Islet precursor cell (in vitro differentiated cells): ENCODE data around the gene ADAT1.
"Not testable (repeated sequence)": the region's sequence is repeated elsewhere in the genome, so short reads cannot be mapped to it uniquely, and the experiment has no call there.

Experiments
- DNase-seq: peaks from one replicate; pipeline ENCODE4 v3.0.0-alpha.2; 2018

The ADAT1 gene

DNA sequence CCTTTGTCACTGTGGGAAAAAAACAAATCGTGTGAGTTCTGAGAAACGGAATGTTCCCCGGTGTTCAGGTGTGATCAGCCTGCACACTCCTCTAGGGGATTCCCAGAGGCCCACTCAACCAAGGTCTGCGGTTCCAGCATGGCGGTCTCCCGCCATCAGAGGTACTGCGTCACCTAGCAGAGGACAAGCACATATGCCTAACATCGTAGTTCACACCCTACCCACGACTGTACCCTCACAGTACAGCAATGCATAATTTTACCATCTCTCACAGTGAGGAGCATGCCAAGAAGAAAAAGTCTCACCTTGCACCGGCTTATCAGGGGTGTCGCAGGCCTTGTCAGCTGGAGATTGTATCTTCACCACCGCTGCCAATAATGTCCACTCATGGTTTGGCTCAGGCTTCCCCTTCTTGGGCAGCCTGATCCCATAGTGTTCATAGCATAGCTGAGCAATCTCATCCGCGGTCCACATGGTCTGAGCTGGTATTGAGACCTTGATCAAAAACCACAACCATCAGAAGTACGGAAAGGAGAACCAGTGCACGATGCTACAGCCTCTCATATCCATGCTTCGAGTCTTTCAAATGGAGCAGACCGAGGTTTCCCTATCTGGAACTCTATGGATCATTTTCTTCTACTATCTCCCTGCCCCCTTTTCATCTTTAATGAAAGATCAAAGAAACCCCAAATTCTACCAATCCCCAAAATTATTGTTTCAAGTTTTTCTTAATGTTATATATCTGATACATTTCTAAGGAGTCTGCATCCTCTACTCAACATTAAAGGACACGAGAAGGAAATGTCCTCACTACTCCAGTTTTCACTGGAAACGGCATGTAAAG lies 2.5 kb downstream of the ADAT1 start:
- no peak for DNase-seq

DNA sequence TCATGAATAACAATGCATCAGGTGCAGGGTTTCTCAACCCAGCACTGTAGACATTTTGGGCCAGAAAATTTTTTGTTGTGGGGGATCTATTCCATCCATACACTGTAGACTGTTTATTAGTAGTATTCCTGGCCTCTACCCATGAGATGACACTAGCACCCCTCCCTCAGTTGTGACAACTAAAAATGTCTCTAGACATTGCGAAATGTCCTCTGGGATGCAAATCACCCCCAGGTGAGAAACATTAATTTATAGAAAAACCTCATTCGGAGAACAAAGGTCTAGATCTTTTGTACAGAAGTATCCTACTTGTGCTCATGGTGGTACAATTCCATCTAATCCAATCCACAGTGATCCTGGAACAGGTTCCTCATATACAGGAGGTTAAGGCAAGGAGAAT lies 4.3 kb downstream of the ADAT1 start:
- no peak for DNase-seq

DNA sequence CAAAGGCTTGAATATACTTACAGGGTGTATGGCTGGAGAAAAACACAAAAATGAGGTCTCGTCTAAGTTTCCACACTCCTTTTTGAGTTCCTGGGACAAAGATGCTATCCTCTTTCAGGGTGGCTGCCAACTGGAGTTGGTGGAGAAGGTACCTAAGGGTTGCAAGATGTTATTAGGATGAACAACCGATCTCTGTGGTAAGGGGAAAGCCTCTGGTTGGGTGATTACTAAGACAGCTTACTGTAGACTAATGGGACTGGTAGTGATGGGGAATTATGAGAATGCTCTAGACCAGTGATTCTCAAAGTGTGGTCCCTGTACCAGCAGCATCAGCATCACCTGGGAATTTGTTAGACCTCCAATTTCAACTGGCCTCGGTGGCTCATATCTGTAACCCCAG lies 6.0 kb downstream of the ADAT1 start:
- no peak for DNase-seq

DNA sequence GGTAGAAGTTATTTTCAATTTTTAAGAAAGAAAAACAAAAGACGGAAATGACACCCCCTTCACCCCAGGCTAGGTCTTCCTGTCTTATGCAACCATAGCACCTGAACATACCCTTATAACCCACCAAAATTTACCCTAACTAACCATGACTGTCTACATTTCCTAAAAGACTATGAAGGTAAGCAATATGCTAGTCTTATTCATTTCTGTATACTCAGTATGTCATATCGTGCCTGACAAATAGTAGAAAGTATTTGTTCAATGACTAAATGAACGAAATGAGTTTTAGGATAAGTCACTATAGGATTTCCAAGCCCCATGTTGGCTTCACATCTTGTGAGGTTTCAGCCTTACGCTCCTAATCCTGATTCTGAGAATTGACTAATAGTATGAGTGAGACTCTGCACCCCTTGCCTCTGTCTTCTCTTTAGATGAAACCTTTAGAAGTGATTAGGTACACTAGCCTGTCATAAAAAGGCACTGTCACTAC lies 6.5 kb downstream of the ADAT1 start:
- DNase-seq = no peak

DNA sequence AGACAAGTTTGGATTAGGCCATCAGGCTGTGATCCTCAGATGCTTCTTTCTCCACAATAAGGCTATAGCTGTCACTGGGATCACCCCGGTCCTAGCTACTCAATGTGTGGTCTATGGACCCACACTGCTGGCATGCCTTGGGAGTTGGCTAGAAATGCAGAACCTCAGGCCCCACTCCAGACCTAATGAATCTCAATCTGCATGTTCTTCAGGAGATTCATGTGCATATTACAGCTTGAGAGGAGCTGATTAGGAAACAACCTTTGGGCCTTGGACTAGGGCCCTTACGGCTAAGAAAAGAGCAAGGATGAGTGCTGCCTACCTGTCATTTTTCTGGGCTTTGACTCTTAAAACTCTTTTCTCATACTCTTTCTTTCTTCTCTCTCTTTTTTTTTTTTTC lies 7.5 kb downstream of the ADAT1 start:
- DNase-seq = no peak

DNA sequence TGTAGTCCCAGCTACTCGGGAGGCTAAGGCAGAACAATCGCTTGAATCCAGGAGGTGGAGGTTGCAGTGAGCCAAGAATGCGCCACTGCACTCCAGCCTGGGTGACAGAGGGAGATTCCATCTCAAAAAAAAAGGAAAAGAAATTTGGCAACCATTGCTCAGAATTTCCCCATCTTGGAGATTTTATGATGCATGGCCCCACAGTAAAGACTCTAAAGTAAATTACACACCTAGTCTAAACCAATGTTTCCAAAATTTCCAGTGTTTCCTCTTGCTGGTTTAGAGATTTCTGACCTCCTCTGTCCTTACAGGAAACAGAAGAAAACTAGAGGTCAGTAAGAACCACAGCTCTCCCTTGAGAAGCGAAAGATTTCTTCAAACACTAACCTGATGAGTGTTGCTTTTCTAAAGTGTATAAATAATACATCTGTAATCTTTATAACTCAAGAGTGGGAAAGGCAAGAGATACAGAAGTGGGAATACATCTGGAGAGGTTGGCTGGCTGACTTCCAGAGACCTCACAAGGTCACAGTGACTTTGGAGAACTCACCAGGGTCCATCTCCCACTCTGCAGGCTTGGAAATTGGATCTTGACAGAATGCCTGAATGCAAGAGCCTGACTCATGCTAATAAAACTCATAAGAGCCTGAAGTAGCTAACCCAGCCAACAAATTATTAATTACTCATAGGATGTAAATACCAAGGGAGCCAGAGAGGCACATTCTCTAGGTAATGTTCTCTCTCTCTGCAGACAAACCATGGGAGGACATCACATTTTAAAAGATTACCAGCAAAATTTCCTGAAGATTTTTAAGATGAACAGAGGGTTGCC lies 8.8 kb downstream of the ADAT1 start:
- no peak for DNase-seq

DNA sequence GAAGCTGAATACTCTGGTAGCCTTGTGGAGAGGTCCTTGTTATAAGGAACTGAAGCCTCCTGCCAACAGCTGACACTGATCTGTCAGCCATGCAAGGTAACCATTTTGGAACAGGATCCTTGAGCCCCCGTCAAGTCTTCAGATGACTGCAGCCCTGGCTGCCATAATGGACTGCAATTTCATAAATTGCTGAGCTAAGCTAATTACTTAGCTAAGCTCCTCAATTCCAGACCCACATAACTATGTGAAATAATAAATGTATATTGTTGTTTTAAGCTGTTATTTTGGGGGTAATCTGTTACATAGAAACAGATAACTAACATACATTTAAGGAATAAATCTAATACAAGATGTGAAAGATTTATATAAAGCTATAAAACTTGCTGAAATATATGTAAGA lies 16.6 kb downstream of the ADAT1 start:
- DNase-seq = no peak

DNA sequence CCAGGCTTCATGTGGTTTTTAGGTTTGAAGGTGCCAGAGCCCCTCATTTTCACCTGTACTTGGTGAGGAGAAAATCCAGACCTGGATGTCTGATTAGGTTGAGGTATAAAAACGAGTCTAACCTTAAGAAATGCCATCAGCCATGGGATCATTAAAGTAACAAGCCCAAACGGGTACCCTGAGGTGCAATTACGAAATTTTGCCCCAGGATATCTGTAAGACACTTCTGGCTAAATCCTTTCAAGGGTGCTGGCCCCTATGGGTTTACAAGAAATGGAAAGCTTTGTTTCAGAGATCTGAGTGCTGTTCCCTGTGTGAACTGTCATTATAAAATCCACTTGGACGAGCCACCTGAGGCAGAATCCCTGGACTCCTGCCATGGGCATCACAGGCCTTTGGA lies 19.8 kb downstream of the ADAT1 start:
- no peak for DNase-seq

DNA sequence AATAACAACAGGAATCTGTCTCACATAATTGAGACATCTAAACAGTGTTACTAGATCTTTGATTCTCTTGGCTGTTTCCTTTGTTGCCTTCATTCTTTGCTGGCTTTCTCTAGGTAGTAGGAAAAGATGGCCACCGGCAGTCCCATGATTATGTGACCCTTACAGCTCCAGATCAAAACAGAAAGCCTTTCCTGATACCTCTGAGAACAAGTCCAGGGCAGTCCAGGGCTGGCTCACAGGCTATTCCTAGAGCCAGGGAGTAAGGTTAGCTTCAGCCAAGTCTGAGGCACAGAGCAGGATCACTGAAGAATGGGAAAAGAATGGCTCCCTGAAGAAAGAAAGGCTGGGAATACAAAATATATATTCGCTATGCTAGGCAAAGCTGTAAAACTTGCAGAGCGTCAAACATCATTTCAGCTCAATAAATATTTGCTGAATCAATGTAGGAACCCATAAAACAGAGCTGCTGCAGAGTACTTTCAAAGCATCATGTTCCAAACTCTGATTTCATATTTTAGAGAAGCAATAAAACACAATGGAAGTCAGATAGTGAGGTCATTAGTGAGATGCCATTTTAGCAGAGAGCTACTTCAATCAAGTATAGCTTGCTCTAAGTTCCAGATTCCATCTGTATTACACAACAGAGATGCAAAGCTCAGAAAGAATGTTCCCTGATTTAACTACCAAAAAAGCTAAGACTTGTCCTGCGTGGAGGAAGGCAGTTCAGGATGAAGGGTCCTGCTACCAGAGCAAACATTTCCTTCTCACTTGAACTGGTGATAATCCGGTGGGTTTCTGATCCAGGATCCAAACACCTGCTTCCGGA lies 23.4 kb downstream of the ADAT1 start:
- DNase-seq = no peak

DNA sequence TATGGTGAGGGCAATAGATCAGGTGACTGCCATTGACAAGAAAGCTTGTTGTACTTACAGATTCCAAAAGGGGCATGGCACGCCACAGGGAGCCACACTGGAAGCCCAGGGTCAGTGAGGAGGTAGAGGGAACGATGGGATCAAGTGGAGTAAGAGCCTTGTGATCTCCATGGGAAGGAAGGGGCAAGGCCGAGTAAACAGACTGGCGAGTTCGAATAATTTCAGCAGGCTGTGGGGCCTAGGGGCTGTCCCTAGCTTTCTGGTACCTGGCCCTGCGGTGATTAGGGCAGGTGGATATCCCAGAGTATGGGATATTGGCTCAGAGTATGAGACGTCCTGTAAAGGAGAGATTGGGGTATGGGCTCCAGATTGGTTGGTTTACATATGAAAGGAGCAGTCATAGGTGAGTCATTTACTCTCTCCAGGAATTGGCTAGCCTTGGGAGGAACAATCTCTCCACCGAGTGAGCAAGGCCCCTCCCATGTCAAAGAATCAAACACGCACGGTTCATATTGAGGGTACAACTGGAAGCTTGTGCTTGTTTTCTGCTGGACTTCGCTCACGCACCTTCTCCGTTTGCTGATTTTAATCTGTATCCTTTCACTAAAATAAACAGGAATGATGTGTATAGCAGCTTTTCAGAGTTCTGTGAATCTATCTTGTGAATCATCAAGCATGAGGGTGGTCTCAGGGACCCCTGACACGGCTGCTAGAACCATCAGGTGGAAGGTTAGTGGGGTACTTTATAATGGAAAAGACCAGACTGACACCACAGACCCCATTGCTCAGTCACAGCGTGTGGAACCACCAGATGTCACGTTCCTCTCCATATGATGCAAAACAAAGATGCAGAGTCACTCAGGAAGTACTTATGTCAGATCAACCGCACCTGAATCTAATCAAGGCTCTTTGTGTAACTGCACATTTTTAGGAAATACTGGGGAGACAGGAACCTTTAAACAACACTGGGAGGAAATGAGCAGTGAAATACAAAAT lies 29.0 kb downstream of the ADAT1 start:
- DNase-seq = peak; percentile 69

DNA sequence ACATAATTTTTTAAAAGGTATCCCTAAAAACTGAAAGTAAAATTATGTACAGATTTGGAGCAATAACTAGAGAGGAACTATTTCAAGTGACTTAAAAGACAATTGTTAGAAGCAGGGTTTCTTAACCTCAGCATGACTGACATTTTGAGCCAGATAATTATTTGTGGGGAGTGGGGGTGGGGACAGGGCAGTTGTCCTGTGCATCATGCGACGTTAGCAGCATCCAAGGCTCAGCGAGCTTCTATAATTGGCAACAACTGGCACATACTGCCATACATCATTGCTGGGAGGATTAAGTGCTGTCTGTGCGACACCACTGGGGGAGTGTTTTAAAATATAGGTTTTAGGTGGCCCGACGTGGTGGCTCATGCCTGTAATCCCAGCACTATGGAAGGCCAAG lies 29.8 kb downstream of the ADAT1 start:
- DNase-seq = no peak

DNA sequence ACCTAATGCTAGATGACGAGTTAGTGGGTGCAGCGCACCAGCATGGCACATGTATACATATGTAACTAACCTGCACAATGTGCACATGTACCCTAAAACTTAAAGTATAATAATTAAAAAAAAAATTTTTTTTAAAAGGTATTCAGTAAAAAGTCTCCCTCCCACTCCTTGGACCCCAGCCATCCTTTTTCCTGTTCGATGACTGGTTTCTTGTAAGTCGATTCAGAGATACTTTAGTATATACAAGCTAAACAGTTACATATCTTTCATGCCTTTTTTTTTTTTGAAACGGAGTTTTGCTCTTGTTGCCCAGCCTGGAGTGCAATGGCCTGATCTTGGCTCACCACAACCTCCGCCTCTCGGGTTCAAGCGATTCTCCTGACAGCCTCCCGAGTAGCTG lies 31.2 kb downstream of the ADAT1 start:
- not testable (repeated sequence) for DNase-seq

DNA sequence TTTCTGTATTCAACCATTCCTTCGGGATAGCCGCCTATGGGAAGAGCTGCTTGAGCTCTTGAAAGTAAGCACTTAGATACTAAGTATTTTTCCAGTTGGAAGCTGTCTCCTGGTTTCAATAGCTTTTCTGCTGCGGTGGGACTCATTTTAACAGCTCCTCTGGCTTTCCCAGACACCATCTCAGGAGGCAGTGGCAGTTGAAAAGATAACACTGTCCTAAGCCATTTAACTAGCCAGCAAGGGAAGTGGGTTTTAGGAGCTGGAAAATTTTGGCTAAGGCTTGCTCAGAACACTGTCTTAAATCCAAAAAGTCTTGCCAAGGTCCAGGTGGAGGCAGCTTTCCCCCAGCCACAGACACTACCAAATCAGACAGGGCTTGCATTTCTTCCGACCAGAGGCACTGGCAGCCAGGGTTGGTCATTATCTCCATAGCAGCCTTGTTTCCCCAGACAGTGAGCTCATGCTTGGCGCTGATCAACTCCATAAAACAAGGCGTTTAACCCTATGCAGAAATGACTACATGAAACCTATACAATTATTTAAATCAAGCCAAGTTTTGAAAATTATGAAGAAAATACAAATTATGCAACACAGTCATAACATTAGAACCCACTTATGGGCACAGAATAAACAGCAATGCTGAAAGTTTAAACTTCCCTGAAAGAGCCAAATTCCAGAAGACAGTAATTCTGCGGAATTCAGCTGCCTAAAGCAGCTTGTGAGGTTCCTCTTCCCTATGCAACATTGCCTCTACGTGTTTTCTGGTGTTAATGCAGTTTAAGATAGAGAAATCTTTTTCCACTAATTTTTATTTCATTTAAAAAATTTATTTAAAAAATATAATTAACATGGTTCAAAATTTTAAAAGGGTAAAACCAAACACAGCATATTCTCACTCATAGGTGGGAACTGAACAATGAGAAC lies 31.9 kb downstream of the ADAT1 start:
- DNase-seq = peak; percentile 88

DNA sequence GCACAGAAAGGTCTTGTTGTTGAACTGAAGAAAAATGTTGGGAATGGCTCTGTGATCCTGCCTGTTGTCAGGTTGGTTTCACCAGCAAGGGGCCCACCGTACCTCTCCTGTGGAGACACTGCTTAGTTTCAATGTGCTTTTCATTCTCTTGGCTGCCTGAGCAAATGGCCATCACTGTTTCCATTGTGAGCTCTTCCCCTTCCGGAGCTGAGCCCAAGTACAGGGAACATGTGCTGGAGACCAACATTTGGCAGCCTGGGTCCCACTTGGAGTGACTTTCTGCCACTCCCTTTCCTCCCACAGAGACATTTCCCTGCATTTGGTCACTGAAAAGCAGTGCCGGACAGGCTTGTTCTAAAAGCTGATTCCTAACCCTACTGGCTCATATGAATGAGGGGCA lies 33.8 kb downstream of the ADAT1 start:
- DNase-seq = no peak

DNA sequence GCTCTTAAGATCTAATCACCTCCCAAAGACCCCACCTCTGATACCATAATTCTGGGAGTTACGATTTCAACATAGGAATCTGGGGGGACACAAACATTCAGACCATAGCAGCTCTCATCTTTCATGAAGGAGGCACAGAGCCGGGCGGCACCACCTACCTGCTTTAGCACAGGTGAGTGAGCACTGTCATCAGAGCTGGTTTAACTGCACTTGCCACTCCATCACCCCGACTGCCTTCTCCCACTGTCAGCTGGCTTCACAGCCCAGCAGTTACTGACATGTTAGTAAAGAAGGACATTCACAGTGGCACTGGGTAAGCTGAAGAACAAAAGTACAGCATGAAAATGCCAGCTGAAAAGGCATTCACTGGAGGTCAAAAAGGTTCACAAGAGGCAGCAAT lies 34.4 kb downstream of the ADAT1 start:
- DNase-seq = no peak

DNA sequence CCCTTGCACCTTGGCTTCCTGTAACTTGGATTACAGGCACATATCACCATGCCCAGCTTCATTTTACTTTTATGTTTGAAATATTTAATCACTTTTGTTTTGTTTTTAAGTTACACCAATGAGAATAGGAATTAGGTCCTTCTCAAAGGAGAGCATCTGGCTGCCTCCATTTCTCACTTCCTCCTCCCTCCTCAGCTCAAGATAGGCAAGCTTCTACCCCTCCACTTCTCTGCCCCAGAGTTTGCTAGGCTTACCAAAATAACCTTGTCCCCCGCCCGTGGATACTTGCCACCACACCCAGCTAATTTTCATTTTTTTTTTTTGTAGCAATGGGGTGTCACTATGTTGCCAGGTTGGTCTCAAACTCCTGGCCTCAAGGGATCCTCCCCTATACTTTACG lies 39.0 kb downstream of the ADAT1 start:
- DNase-seq = no peak

DNA sequence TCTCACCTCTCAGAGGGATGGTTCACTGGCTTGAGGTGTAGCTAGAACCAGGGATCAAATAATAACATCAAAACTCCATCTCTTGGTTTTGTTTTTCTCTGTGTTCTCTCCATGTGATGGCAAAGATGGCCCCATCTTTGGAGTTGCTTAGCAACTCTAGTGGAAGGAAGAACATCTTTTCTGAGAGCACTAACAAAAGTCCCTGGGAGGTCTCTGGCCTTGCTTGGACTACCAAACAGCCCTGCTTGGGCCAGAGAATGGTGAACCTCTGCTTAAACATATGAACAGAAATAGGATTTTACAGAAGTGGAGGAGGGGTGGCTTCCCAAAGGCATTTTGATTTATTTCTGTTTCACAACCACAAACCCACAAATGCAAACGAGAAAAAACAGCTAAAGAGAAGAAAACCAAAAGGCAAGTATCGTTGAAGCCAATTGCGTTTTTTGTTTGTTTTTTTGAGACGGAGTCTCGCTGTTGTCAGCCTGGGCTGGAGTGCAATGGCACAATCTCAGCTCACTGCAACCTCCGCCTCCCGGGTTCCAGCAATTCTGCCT lies 43.7 kb downstream of the ADAT1 start:
- DNase-seq = no peak

DNA sequence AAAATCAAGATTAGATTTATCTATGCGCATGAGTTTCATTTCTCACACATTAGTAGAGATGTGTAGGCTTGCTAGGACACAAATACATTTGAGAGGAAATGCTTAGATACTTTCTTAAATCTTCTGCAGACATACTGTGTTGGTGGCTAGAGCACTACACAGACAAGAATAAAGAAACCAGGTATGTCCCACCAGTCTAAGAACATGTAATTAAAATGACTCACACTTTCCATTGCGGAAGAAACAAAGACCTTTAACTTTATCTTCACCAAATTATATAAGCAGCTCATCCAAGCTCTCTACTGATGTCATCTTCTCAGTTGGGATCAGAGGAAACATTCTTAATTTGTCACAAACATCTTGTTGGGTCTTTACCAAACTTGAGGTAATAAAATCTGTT lies 44.4 kb downstream of the ADAT1 start:
- no peak for DNase-seq

DNA sequence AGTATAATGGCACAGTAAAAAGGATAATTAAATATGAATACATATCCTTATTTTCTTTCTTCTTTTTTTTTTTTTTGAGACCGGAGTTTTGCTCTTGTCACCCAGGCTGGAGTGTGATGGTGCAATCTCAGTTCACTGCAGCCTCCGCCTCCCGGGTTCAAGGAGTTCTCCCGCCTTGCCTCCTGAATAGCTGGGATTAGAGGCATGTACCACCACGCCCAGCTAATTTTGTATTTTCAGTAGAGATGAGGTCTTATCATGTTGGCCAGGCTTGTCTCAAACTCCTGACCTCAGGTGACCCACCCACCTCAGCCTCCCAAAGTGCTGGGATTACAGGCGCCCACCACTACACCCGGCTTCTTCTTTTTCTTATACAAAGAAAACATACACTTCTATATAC lies 44.9 kb downstream of the ADAT1 start:
- DNase-seq = no peak

DNA sequence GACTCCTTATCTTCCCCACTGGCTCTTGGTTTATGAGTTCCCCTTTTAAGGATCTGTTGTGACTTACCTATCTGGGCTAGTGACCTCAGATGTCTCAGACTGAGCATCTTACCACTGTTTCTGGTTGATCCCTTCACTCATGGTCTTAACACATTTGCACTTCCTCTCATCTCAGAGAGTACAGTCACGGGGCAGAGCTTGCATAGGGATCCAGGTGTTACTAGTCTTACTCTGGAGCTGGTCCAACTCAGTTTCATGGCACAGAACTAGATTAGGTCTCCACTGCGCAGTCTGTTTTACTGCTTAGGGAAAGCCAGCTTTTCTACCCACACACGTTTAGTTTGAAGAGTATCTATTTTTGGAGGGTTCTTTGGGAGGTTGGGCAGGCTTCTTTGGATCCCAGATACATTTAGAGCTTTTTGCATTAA lies 46.7 kb downstream of the ADAT1 start:
- no peak for DNase-seq
